Stimulated activated CD4-positive, alpha-beta T cell treated with anti-CD3 and anti-CD28 coated beads, Interleukin-2, amount 100 ng/mL, for 48 hours (primary cell): ENCODE results near the gene SYNJ2.

Experiments
- DNase-seq, 2 donors: peaks; one replicate each; pipeline ENCODE4 v3.0.0-alpha.2; 2020

The SYNJ2 gene

GRCh38 chr6:158044525-158044888, 62.8 kb downstream of the SYNJ2 start:
- no peak for DNase-seq

- DNase-seq: no peak
Measured at GRCh38 chr6:158046201-158047126, 64.8 kb downstream of the SYNJ2 start.

DNA sequence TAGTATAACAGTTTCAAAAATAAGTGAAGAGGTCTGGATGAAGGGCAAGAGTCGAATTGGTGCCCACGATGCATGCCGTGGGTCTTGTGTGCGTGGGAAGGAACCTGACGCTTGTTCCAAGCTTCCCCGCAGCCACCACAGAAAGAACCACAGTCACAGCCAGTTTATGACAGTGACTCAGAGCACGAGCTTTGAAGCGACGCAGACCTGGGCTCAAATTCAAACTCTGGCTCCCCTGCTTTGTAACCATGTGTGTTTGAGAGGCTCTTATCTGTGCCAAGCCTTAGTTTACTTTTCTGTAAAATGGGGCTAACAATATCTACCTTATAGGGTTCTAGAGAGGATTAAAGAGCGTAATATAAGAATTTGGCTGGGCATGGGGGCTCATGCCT, 65.5 kb downstream of the SYNJ2 start:
- DNase-seq: peak; percentile 32 to 58

- no peak for DNase-seq
Measured at GRCh38 chr6:158047563-158048323, 66.1 kb downstream of the SYNJ2 start.

GRCh38 chr6:158048589-158048988, 66.9 kb downstream of the SYNJ2 start:
- no peak for DNase-seq

DNA sequence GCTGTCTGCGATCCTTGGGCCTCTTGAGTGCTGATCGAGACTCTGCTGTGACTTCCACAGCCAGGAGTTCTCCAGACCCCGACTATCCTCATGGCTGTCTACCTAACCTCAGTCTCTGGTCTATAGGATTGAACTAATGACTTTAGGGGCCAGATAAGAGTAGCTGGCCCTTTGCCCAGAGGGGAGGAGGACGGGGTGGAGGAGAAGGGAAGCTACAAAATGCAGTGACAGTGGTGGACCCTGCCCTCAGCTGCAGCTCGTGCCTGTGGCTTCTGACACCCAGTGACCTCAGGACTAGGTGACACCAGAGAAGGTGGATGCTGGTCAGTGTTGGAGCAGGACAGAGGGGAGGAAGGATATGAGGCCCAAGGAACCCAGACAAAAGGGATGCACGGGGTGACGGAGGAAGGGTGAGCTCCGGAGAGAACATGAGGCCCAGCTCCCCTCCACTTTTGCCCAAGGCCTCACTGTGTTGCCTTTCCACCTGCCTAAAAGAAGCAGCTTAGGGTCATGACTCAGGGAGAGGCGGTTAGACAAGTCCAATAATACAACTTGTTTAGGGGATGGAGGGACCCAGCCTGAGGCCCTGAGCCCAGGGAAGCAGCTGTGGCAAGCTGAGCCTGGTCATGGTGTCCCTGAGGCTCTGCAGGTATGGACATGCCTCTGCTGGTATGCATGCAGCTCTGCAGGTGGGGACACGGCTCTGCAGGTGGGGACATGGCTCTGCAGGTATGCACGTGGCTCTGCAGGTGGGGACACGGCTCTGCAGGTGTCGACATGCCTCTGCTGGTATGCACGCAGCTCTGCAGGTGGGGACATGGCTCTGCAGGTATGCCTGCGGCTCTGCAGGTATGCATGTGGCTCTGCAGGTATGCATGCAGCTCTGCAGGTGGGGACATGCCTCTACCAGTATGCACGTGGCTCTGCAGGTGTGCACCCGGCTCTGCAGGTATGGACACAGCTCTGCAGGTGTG, 67.7 kb downstream of the SYNJ2 start:
- DNase-seq: no peak

- no peak for DNase-seq
Measured at GRCh38 chr6:158050107-158050735, 68.6 kb downstream of the SYNJ2 start.

- no peak for DNase-seq
Measured at GRCh38 chr6:158050955-158051354, 69.3 kb downstream of the SYNJ2 start.

DNA sequence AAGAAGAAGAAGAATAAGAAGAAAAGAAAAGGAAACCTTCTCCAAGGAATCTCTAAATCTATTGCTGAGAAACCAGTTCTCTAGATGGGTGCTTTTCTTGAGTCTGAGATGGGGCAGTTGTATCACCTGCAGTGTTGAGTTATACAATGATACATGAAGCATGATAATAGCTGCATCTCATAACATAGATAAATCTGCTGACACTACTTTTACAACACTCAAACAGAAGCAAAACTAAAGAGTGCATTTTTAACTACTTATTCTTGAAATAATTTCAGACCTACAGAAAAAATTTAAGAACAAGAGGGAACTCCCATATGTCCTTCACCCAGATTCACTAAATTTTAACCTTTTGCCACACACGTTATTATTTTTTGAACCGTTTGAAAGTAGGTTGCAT, 70.3 kb downstream of the SYNJ2 start:
- no peak for DNase-seq

DNA sequence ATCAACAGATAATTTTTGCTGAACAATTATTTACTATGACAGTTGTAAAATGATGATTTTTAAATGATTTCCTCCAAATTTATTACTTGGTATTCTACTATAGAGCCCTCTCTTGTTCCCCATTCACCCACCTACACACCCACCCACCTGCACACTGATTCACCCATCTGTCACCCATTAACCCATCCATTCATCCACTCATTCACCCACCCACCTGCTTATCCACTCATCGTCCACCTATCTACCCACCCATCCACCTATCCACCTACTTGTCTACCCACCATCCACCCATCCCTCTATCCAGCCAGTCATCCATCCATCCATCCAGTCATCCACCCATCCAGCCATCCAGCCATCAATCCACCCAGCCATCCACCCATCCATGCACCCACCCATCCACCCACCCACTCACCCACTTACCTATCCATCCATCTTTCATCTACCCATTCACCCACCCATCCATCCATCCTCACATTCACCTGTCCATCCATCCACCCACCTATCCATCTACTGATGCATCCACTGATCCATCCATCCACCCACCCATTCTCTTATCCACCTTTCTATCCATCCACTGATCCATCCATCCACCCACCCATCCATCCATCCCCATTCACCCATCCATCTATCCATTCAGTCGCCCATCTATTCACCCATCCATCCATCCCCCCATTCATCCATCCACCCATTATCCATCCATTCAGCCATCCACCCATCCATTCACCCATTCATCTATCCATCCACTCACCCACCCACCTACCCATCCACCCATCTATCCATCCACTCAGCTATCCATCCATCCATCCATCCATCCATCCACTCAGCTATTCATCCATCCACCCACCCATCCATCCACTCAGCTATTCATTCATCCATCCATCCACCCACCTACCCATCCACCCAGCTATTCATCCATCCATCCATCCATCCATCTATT, 72.0 kb downstream of the SYNJ2 start:
- DNase-seq: no peak

GRCh38 chr6:158056355-158056754, 74.7 kb downstream of the SYNJ2 start:
- DNase-seq: no peak

- no peak for DNase-seq
Measured at GRCh38 chr6:158056804-158057203, 75.1 kb downstream of the SYNJ2 start.

GRCh38 chr6:158057213-158057987, 75.7 kb downstream of the SYNJ2 start:
- DNase-seq: peak; percentile 30 to 40

DNA sequence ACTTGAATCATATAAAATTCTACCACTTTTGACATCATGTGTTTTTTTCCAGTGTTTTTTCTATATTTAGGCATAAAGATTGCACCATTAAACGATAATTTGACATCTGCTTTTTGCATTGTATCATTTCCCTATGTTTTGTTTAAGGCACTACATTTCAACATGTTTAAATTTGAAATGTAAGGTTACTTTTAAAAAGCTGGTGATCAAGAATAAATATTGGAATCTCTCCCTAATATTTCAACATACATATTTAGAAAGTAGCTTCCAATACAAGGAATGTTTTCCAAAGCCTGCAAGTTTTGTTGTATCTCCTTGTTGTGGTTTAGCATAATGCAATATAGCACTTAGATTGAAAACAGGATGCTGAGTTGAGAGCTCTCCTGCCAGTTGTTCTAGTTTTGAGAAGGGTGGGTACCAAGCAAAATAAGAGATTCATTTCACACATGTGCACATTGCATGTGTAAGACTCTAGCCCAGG, 76.5 kb downstream of the SYNJ2 start:
- DNase-seq: no peak

DNA sequence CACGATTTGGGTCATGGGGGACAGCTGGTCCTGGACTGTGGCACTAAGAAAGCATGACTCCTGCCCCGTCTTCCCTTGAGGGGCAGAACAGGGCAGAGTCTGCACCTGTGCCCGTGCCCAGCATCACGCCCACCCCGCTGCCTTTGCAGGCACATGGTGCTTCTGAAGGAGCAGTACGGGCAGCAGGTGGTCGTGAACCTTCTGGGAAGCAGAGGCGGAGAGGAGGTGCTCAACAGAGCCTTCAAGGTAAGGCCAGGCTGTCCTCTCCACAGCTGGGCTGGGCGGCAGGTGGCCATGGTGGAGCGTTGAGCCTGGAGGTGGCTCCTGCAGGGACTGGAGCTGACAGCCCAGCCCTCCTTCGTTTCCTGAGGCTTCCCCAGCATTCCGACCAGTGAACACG, 77.4 kb downstream of the SYNJ2 start:
- no peak for DNase-seq

DNA sequence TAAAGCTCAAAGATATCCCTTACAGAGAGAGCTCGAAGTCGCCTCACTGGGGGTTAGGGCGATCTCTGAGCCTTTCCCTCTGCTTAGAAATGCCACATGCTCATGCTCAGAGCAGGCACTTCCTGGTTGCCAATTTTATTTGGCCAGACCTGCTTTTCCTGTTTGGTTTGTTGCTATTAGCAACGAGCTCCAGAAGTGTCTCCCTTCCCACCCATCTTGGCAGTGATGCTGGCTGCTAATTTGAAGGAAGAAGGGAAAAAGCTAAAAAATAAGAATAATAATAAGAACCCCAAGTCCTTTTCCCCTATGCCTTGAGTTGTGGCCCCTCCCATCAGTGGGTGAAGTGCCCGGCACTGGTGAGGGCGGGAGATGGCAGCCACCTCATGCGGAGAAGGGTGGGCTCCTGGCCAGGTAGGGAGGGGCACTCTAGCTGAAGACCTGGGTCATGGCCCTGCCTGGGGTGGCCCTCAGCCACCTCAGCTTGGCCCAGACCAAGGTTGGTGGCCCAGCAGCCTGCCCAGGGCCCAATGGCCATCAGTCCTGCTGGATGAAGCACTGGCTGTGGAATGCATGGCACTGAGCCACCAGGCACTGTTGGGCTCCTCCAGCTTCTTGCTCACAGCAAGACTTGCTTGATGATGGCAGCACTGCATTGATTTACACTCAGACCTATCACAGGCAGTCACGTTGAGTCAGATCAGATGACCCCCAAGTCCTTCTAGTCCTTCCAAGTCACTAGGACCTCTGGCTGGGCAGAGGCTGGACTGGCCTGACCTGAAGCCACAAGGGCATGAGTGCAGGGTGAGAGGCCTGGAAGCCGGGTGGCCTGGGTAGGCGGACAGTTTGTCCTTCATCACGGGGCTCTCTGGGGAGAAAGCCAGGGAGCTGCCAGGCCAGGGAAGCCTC, 79.0 kb downstream of the SYNJ2 start:
- DNase-seq: no peak

DNA sequence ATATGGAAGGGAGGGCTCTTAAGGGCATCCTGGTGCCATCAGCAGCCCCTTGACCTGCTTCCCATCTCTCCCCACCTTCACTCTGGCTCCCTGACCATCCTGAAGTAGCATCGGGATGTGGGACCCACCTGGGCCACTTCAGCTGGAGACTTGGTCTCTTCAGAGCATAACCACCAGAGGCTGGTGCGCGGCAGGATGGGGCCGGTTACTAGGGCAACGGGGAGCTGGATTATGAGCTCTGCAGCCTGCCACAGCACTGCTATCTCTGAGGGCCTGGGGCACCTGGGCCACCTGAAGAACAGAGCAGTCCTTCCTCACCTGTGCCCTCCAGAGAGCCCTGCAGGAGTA, 79.7 kb downstream of the SYNJ2 start:
- DNase-seq: no peak

GRCh38 chr6:158061709-158062461, 80.2 kb downstream of the SYNJ2 start:
- DNase-seq: no peak

- DNase-seq: no peak
Measured at GRCh38 chr6:158063736-158064135, 82.1 kb downstream of the SYNJ2 start.
